H1 (cell line): ENCODE data around the gene ARFRP1.
A peak's percentile ranks its signal among the peaks of the same experiment; 100 is the strongest.

Experiments
- CHD2 ChIP-seq: IDR thresholded peaks from 2 replicates; pipeline ENCODE4 v1.6.1; 2012; ENCODE audit warnings: low read length, improper control_type of control experiment
- CTCF ChIP-seq, 3 experiments: IDR thresholded peaks; 1 replicate in 2 of 3; 2 replicates in 1 of 3; pipeline versions ENCODE4 v1.5.1 to v1.6.1; 2011; ENCODE audit warnings: low read length in 3 of 3, mild to moderate bottlenecking in 3 of 3, inconsistent platforms in 2 of 3, low read depth in 1 of 3, moderate library complexity in 1 of 3; ENCODE audit not compliant: insufficient read depth in 1 of 3; ENCODE audit errors: control extremely low read depth in 1 of 3
- EP300 ChIP-seq, 2 experiments: IDR thresholded peaks; 1 replicate in 1 of 2; 2 replicates in 1 of 2; pipeline ENCODE4 v1.6.1; 2011 to 2012; ENCODE audit warnings: low read depth in 2 of 2, low read length in 2 of 2, mild to moderate bottlenecking in 2 of 2, borderline replicate concordance in 1 of 2, inconsistent platforms in 1 of 2, moderate library complexity in 1 of 2
- EZH2 ChIP-seq: fragments of 200-600 bp; sonication (generic); IDR thresholded peaks from 2 replicates; pipeline ENCODE4 v1.7.1; 2012; ENCODE audit warnings: low read depth, mild to moderate bottlenecking, moderate library complexity, low read length, inconsistent platforms; ENCODE audit not compliant: severe bottlenecking
- FOSL1 ChIP-seq: IDR thresholded peaks from 2 replicates; pipeline ENCODE4 v1.6.1; 2011; ENCODE audit warnings: mild to moderate bottlenecking, low read depth, low read length, moderate library complexity; ENCODE audit not compliant: insufficient read depth
- MAFK ChIP-seq: IDR thresholded peaks from 2 replicates; pipeline ENCODE4 v1.6.1; 2012; ENCODE audit warnings: low read depth, mild to moderate bottlenecking, improper control_type of control experiment, low read length
- MAX ChIP-seq: IDR thresholded peaks from 2 replicates; pipeline ENCODE4 v1.6.1; 2012; ENCODE audit warnings: inconsistent platforms
- POLR2A ChIP-seq, 2 experiments: IDR thresholded peaks; 1 replicate in 1 of 2; 2 replicates in 1 of 2; pipeline ENCODE4 v1.6.1; 2011; ENCODE audit warnings: low read depth in 2 of 2, low read length in 2 of 2, mild to moderate bottlenecking in 2 of 2; ENCODE audit errors: control extremely low read depth in 1 of 2
- SP1 ChIP-seq: IDR thresholded peaks from 2 replicates; pipeline ENCODE4 v1.6.1; 2011; ENCODE audit warnings: low read depth, low read length
- SP2 ChIP-seq: IDR thresholded peaks from 2 replicates; pipeline ENCODE4 v1.6.1; 2012; ENCODE audit warnings: mild to moderate bottlenecking, low read length, inconsistent platforms

GRCh38 chr20:63707558-63708300 lies at the start of gene ARFRP1, which contains the start of gene ZGPAT:
- TF ChIP-seq POLR2A (IDR thresholded peaks at IDR 0.05; ENCODE audit: control extremely low read depth in 1 of 2, low read depth in 2 of 2, low read length in 2 of 2) (peak in 1 of 2 experiments; percentile 53; a peak in 1 of 3 replicates), EZH2 (no peak), CTCF (IDR thresholded peaks at IDR 0.05; ENCODE audit: control extremely low read depth in 1 of 3, insufficient read depth in 1 of 3, low read depth in 1 of 3, low read length in 3 of 3) (no peak), CHD2 (peak; percentile 41; the same call in 1 of the 2 replicates), SP2 (peak; percentile 28; the same call in 1 of the 2 replicates), SP1 (no peak), MAFK (no peak), FOSL1 (no peak), MAX (peak; percentile 56; the same call in 1 of the 2 replicates), EP300 (IDR thresholded peaks at IDR 0.05; ENCODE audit: borderline replicate concordance in 1 of 2, low read depth in 2 of 2, low read length in 2 of 2) (no peak)
